GM10847 (cell line): ENCODE data around the gene SUSD5.

Experiments
- POLR2A ChIP-seq: IDR thresholded peaks from 2 replicates; pipeline ENCODE4 v1.6.1; 2011; ENCODE audit not compliant: insufficient read length; ENCODE audit errors: extremely low read depth

Gene SUSD5

GRCh38 chr3:33105341-33105948, 113.2 kb downstream of the SUSD5 start:
- no peak for TF ChIP-seq POLR2A

GRCh38 chr3:33104803-33105202, 113.8 kb downstream of the SUSD5 start:
- no peak for TF ChIP-seq POLR2A

GRCh38 chr3:33103480-33103879, 115.1 kb downstream of the SUSD5 start:
- no peak for TF ChIP-seq POLR2A

- no peak for TF ChIP-seq POLR2A
Measured at GRCh38 chr3:33103034-33103433, 115.6 kb downstream of the SUSD5 start.

GRCh38 chr3:33100229-33100628, 118.4 kb downstream of the SUSD5 start:
- TF ChIP-seq POLR2A: no peak
